Panc1 (cell line): ENCODE data around the gene NSRP1. TPM values are rescaled to one million over a fixed set of nuclear protein-coding genes. Genes with fewer than 3 reads are reported as not detected.

ENCODE experiments used
- ATAC-seq: fragments of 200-7000 bp; cut with Tn5 transposase; 2 replicates; pipeline ENCODE4 v1.9.1; 2020; ENCODE audit warnings: mild to moderate bottlenecking, moderate library complexity
- BruUV-seq: library from RNA; stranded (reverse); fragments of 400-500 nt; replicated peaks from 2 replicates; lab custom pipeline; 2021; lab: Mats Ljungman, UMichigan
- CTCF ChIA-PET: fragments of 300-600 bp; sonication (Branson Sonifier 250); formaldehyde crosslinking; loops from one replicate; lab custom pipeline; 2022; ENCODE audit warnings: antibody characterized with exemption; lab: Charles Lee
- POLR2A ChIA-PET: fragments of 300-600 bp; sonication (Branson Sonifier 250); formaldehyde crosslinking; loops from one replicate; lab custom pipeline; 2022; ENCODE audit warnings: antibody characterized with exemption; lab: Charles Lee
- DNase-seq: peaks from one replicate; pipeline ENCODE4 v3.0.0-alpha.2; 2010; ENCODE audit warnings: low read depth, low spot score
- H3K27ac ChIP-seq: 2 replicates; pipeline ENCODE4 v1.5.1; 2011; ENCODE audit warnings: mild to moderate bottlenecking, low read length, inconsistent platforms
- H3K27me3 ChIP-seq: fragments of 200-500 bp; sonication (Bioruptor generic); 2 replicates; pipeline ENCODE4 v1.6.0; 2014; ENCODE audit warnings: low read length, inconsistent platforms; ENCODE audit not compliant: control insufficient read depth, insufficient read depth
- H3K36me3 ChIP-seq: fragments of 200-500 bp; sonication (Bioruptor generic); 2 replicates; pipeline ENCODE4 v1.5.1; 2014; ENCODE audit warnings: inconsistent platforms, mild to moderate bottlenecking, low read length, moderate library complexity; ENCODE audit not compliant: control insufficient read depth, insufficient read depth
- H3K4me1 ChIP-seq: 2 replicates; pipeline ENCODE4 v1.5.1; 2011; ENCODE audit warnings: inconsistent platforms, mild to moderate bottlenecking, low read length, moderate library complexity; ENCODE audit not compliant: control insufficient read depth, insufficient read depth
- H3K4me3 ChIP-seq, 2 experiments: 2 replicates each; pipeline ENCODE4 v1.5.1; 2011 to 2012; ENCODE audit warnings: low read depth in 2 of 2, low read length in 2 of 2, mild to moderate bottlenecking in 2 of 2, inconsistent platforms in 1 of 2, moderate library complexity in 1 of 2
- H3K9me3 ChIP-seq: fragments of 200-500 bp; sonication (Bioruptor generic); 2 replicates; pipeline ENCODE4 v1.5.1; 2014; ENCODE audit warnings: low read depth, mild to moderate bottlenecking, inconsistent platforms, low read length, moderate library complexity; ENCODE audit not compliant: control insufficient read depth, insufficient read depth
- CTCF ChIP-seq: fragments of 450-650 bp; IDR thresholded peaks from 2 replicates; pipeline ENCODE4 v1.5.1; 2017; ENCODE audit warnings: mild to moderate bottlenecking
- POLR2AphosphoS5 ChIP-seq: IDR thresholded peaks from 2 replicates; pipeline ENCODE4 v1.6.1; 2012; ENCODE audit warnings: mild to moderate bottlenecking, low read depth, low read length, moderate library complexity
- REST ChIP-seq, 2 experiments: IDR thresholded peaks; 2 replicates each; pipeline ENCODE4 v1.6.1; 2011 to 2012; ENCODE audit warnings: low read depth in 2 of 2, control low read depth in 1 of 2, low read length in 1 of 2, mild to moderate bottlenecking in 1 of 2, moderate library complexity in 1 of 2; ENCODE audit not compliant: insufficient read depth in 1 of 2
- SIN3A ChIP-seq: IDR thresholded peaks from 2 replicates; pipeline ENCODE4 v1.6.1; 2012; ENCODE audit warnings: low read depth, mild to moderate bottlenecking, low read length, moderate library complexity, borderline replicate concordance; ENCODE audit not compliant: insufficient read depth
- TCF7L2 ChIP-seq: IDR thresholded peaks from 2 replicates; pipeline ENCODE4 v1.6.1; 2011; ENCODE audit warnings: mild to moderate bottlenecking, low read depth, low read length, inconsistent platforms
- in situ Hi-C: cut with HindIII; loops from 2 replicates; pipeline ENCODE4 v1.10.0; 2016; ENCODE audit warnings: low sequenced_read_pairs, low pct_unique_long_range_greater_than_20kb
- intact Hi-C: fragments of 100-400 bp; cut with micrococcal nuclease; formaldehyde crosslinking; loops from one replicate; pipeline ENCODE4 v1.10.0; 2022; ENCODE audit not compliant: unreplicated experiment
- total RNA-seq: library from RNA; stranded (reverse); gene quantifications from one replicate; pipeline ENCODE4 v1.2.1, GENCODE V29; 2021; ENCODE audit not compliant: unreplicated experiment

NSRP1 gene
- total RNA-seq, 1 experiment from 2014 or later: 30.5 TPM

- no peak for TF ChIP-seq SIN3A
- TF ChIP-seq TCF7L2: no peak
- no peak for TF ChIP-seq POLR2AphosphoS5
- TF ChIP-seq REST (IDR thresholded peaks at IDR 0.05; ENCODE audit: insufficient read depth in 1 of 2, low read depth in 2 of 2, low read length in 1 of 2): no peak
- no peak for TF ChIP-seq CTCF
- Histone ChIP-seq H3K36me3 (no peaks in the 10 kb centered on the region), H3K4me3 (no peak overlapping the region), H3K4me1 (no peaks in the 10 kb centered on the region), H3K27me3 (peaks cover under 1% of the 10 kb centered on the region; the same call in 1 of the 2 replicates), H3K27ac (no peak overlapping the region), H3K9me3 (no peaks in the 10 kb centered on the region)
- POLR2A ChIA-PET: interaction anchor here (0.6 kb wide), 1 partner anchor 12 kb away, joined by 4 read pairs; no protein-coding TSS in a partner anchor
- intact Hi-C loops (no loop called here), in situ Hi-C loops (no loop called here)
- no peak for DNase-seq
- no TSS peak for BruUV-seq
- ATAC-seq: no peak
- CTCF ChIA-PET: no interaction called here
Measured at GRCh38 chr17:30225112-30225511, 108.5 kb downstream of the NSRP1 start.

DNA sequence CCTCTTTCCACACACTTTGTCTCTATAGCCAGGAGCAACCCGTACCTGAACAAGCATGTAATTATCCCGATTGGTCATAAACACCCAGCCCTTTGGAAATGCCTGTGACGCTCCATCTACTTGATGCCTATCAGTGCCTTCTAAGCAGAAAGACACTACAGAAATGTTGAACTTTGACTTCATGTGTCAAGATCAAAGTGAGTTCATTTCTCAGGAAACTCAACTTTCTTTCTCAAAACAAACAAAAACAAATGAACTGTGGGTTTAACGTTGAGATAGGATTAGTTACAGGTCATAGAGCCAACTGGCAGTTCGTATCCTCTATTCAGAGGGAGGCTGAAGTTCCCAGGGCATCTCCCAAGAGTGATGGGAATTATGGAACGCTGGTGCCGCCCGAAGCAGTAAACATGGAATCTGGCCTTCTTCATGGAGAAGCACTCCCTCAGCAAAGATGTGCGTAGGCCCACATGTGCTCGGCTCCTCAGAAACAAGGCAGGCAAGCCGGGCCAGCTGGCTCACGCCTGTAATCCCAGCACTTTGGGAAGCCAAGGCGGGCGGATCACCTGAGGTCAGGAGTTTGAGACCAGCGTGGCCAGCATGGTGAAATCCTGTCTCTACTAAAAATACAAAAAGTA, 109.4 kb downstream of the NSRP1 start:
- Histone ChIP-seq H3K4me3 (no peak overlapping the region), H3K36me3 (no peaks in the 10 kb centered on the region), H3K27me3 (peaks cover 2% of the 10 kb centered on the region; the same call in 1 of the 2 replicates), H3K4me1 (no peaks in the 10 kb centered on the region), H3K27ac (no peak overlapping the region), H3K9me3 (no peaks in the 10 kb centered on the region)
- ATAC-seq: no peak
- TF ChIP-seq REST (IDR thresholded peaks at IDR 0.05; ENCODE audit: insufficient read depth in 1 of 2, low read depth in 2 of 2, low read length in 1 of 2) (no peak), POLR2AphosphoS5 (no peak), TCF7L2 (no peak), SIN3A (no peak), CTCF (no peak)
- in situ Hi-C loops (no loop called here), intact Hi-C loops (no loop called here)
- ChIA-PET POLR2A (no interaction called here), CTCF (no interaction called here)
- DNase-seq: no peak
- BruUV-seq: no TSS peak
